ENCODE results near the gene ZNF777.
"Not testable (repeated sequence)": the region's sequence is repeated elsewhere in the genome, so short reads cannot be mapped to it uniquely, and the experiment has no call there.

Gene ZNF777

DNA sequence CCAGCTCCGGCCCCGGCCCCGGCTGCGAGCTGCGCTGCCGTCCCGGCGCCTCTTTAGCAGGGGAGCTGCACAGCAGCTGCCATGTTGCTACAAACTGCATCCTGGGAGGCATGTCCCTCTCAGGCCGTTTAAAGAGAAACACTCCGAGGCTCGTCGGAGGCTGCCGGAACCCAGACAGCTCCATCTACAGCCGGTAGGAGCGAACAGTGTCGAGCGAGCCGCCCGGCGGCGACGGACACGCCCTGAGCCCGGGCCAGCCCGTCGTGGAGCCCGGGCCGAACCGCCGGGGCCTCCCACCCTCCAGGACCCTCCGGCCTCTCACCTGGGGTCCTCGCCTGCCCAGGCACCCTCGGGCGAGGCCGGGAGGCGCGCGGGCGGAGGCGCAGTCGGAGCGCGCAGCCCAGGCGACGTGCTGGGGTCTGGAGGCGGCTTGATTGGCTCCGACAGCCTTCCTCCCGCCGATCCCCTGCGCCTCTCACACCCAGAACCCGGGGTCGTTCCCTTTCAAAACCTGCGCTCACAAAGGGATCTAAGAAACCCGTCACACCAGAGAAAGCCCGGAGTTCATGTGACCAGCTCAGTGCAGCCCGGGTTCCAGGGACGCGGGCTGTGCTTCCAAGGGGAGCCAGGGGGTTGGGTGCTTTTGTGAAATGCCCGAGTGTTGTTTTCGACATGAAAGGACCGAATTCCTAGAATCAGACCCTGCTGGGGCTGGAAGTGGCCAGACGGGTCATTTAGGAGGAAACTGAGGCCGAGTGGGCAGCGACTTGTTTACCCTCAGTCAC lies at the start of gene ZNF777:
Gene ZNF777 (minus strand): TSS at position 570 of the 785 bp plus-strand sequence. CDS start 5,040 bp downstream, outside the sequence.
- peak; percentile 86 for DNase-seq

DNA sequence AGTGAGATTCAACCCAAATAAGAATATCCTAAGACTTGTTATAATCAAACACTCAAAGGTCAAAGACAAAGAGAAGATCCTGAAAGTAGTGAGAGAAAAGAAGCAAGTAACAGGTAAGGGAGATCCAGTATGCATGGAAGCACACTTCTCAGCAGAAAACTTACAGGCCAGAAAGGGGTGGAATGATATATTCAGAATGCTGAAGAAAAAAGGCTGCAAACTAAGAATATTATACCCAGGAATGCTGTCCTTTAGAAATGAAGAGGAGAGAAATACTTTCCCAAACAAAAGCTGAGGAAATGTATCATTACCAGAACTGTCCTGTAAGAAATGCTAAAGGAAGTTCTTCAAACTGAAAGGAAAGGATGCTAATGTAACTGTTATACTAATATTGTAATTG lies 49.4 kb upstream of the ZNF777 start:
- DNase-seq = no peak

DNA sequence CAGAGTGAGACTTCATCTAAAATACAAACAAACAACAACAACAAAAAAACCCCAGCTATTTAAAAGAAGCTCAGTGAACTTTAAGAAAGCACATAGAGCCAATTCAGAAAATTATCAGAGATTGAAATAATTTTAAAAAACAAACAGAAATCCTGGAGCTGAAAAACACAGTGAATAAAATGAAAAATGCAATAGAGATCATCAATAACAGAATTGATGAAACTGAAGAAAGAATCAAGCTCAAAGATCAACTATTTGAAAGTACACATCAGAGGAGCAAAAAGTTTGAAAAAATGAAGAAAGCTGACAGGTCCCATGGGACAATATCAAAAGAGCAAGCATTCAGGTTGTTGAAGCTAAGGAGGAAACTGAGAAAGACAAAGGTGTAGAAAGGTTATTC lies 48.9 kb upstream of the ZNF777 start:
- no peak for DNase-seq

- no peak for DNase-seq
These were observed 44.7 kb upstream of the ZNF777 start for GRCh38 chr7:149505551-149505950.

GRCh38 chr7:149501651-149502050 lies 40.8 kb upstream of the ZNF777 start:
- no peak for DNase-seq

- DNase-seq = no peak
These were observed 40.0 kb upstream of the ZNF777 start for GRCh38 chr7:149500910-149501309.

DNA sequence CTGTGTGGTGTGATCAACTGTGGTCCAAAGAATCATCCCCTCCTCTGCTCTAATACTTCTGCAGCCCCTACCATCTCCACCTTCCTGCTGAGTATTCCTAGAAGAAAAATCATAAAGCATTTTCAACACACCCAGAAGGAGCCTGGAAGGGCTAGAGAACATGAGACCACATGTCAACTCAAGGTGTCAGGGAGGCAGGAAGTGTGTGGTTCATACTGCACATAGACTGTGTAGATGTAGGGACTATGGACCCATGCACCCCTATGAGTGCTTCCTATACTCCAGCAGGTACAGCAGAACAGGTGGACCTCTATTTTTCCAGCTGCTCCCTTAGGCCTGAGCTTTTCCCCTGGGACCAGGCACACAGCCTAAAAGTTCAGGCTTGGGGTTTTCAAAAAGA lies 39.3 kb upstream of the ZNF777 start:
- no peak for DNase-seq

- no peak for DNase-seq
These were observed 37.9 kb upstream of the ZNF777 start for GRCh38 chr7:149498811-149499210.

- DNase-seq = peak; percentile 82 to 83
These were observed 36.8 kb upstream of the ZNF777 start, which contains the start of gene ZNF746 for GRCh38 chr7:149497467-149498261. Gene ZNF746 (minus strand): TSS chr7:149497809. CDS start chr7:149497536, 273 bp downstream.

- peak; percentile 45 to 53 for DNase-seq
These were observed 36.0 kb upstream of the ZNF777 start for GRCh38 chr7:149496642-149497391.

DNA sequence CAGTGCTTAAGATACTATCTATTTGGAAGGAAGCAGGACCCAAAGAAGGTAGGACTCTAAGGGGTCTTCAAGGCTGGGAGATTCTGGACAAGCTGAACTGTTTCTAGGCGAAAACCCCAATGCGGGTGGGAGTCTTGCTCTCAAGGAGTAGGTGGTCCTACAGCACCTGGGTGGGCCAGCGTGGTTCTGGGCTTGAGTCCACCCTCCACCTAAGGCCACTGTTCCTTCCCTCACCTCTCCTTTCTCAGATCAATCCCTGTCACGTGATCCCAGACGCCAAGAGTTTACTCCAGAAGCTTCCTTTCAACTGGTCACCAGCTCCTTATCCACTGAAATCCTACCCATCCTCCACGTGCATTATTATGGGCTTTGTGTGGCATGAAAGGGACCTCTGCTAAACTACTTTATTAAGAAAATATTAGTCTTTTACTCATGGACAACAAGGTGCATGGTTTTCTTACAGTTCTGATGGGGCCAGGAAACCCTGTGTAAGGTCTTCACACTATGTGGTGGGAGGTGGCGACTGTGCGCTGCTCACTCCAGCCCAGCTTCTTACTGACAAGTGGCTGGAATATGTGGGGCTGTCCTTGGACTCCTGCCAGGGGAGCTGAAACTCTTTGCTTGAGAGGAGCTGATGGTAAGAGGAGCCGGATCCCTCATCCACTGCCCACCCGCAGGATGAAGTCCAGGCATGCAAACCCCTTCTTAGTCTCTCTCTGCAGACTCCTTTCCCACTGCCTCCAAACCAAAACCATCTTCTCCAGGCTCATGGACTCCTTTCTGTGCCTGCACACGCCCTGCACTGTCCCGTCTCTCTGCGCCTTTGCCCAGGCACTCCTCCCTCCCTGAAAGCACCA lies 35.2 kb upstream of the ZNF777 start:
- DNase-seq = no peak

DNA sequence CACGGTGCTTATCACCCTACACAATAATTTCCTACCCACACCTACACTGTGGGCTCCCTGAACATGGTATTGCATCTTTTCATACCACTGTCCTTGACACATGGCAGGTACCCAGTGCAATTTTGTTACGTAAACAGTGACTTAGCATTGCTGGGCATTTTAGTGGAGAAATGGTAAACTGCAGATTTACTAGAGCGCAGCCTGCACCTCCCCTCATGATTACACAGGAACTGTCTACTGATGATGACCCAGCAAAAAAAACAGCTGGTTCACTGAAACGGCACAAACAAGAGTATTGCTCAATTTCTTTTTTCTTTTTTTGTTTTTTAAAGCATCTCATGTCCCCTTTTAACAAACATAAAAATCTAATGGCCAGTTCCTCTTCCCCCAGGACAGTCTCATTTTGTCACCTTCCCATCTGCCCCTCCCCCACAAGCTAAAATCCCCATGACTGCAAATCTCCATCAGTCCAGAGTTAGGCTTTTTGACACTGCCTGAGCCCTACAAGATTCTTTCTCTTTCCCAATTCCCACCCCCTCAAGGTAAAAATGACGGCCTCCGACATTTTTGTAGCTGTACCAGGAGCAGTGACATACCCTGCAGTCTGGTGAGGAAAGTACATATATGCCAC lies 34.0 kb upstream of the ZNF777 start:
- peak in 1 of 2 donors; percentile 43 for DNase-seq

GRCh38 chr7:149493975-149494374 lies 33.1 kb upstream of the ZNF777 start:
- DNase-seq = not testable (repeated sequence)

GRCh38 chr7:149493366-149493765 lies 32.5 kb upstream of the ZNF777 start:
- no peak for DNase-seq

GRCh38 chr7:149490083-149490760 lies 29.4 kb upstream of the ZNF777 start:
- no peak for DNase-seq

DNA sequence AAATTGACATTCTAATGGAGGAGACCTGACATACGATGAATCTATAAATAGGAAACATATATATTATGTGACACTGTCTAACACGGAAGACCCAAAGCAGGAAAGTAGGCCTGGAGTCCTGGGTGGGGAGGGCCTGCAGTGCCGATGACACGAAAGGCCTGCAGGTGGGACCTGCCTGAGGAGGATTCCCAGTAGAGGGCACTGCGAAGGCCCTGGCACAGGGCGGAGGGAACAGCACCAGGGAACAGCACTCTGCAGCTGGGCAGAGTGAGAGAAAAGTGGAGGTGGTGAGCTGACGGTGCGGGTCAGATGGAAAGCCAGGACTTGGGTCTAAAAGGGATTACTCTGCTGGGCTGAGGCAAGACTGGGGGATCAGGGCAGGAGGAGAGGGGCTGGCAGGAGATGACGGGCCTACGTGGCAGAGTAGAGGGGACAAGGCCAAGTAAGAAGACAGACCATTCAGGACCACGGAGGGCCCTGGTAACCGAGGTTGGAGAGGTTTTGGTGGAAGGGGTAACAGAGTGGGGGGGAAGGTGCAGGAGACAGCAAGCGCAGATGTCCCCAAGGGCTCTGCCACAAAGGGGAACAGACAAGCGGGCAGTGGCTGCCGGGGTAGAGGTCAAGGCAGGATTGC lies 28.6 kb upstream of the ZNF777 start:
- no peak for DNase-seq

- DNase-seq = no peak
These were observed 18.7 kb upstream of the ZNF777 start for GRCh38 chr7:149479568-149479967.

DNA sequence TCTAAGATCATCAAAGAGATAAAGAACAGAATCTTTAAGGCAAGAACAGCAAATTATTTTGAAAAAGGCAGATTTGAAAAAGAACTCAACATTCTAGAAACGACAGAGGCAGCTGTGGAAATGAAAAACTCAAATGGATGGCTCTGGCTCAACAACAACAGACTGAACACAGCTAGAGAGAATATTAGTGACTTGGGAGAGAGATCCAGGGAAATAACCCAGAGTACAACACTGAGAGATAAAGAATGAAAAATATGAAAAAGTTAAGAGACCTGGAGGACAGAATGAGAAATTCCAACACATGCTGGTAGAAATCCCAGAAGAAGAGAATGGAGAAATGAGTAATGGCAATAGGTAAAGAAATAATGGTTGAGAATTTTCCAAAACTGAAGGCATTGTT lies 17.9 kb upstream of the ZNF777 start:
- no peak for DNase-seq

DNA sequence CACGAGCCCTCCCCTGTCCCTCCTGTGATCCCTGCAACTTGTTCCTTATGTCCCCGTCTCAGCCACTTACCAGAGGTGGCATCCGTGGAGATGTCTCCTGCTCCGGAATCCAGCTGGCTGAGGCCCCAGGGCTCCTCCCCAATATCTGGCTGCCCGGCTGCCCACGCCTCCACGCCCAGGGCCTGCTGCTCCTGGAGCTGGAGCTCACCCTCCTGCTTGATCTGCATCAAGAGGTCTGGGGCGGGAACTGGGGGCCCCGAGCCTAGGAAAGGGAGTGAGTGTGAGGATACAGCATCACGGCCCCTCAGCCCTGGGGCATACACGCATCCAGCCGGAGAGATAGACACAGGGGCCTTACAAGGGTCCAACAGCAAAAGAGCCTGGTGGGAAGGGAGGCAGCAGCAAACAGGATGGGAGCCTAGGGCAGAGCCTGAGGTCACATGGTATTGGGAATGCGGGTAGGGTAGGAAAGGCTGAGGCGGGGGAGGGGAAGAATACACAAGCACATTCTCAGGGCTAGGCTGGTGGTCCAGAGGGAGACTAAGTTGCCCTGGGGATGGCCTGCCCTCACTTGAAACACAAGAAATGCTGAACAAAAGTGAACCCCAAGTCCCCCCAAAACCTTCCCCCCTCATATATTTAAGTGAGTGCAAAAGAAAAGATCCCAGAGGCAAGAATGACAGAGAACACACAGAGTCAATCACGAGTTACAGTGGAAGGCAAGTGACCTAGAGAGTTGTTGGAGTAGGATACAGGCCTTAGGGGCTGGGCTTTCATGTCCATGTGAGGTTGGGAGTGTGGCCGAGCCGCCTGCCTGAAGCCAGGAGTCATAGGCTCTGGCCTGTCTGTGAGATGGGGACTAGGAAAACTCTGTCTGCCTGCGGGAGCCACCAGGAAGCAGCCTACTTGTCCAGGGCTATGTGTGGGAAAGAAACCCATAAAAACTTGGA lies 16.9 kb upstream of the ZNF777 start:
- DNase-seq = no peak

Data from CD4-positive, alpha-beta T cell treated with Interleukin-4 for 1 hour (primary cell).